Thyroid gland (tissue), 4 donors: Measurements from ENCODE around the gene KRT75. TPM values are rescaled to one million over a fixed set of nuclear protein-coding genes. Genes with fewer than 3 reads are reported as not detected.

Experiments used
- DNase-seq, 2 donors: peaks; one replicate each; pipeline ENCODE4 v3.0.0-alpha.2; 2019
- H3K27ac ChIP-seq, 3 donors: fragments of 200-600 bp; sonication (generic); 1 replicate in 2 of 3; 2 replicates in 1 of 3; pipeline ENCODE4 v1.5.1; 2016 to 2019; ENCODE audit warnings: mild to moderate bottlenecking in 1 of 3, moderate library complexity in 1 of 3
- H3K27me3 ChIP-seq: fragments of 200-600 bp; sonication (generic); one replicate; pipeline ENCODE4 v1.5.1; 2019
- H3K36me3 ChIP-seq, 2 donors: fragments of 200-600 bp; sonication (generic); one replicate each; pipeline ENCODE4 v1.5.1; 2016 to 2019
- H3K4me1 ChIP-seq, 2 donors: fragments of 200-600 bp; sonication (generic); one replicate each; pipeline ENCODE4 v1.5.1; 2017 to 2019
- H3K4me3 ChIP-seq, 3 donors: fragments of 200-600 bp; sonication (generic); replicated peaks in 1 of 3; 1 replicate in 2 of 3; 2 replicates in 1 of 3; pipeline ENCODE4 v1.5.1; 2016; ENCODE audit warnings: mild to moderate bottlenecking in 1 of 3
- H3K9me3 ChIP-seq: fragments of 200-600 bp; sonication (generic); one replicate; pipeline ENCODE4 v1.5.1; 2017
- CTCF ChIP-seq, 6 experiments: fragments of 200-600 bp in 3 of 6; fragments of 450-650 bp in 3 of 6; sonication (generic) in 3 of 6; IDR thresholded peaks; one replicate each; pipeline ENCODE4 v1.5.1; 2016 to 2019; ENCODE audit warnings: antibody characterized with exemption in 6 of 6, mild to moderate bottlenecking in 2 of 6, inconsistent platforms in 1 of 6, moderate library complexity in 1 of 6
- POLR2A ChIP-seq, 2 donors: fragments of 450-650 bp; IDR thresholded peaks; one replicate each; pipeline ENCODE4 v1.6.1; 2017; ENCODE audit warnings: antibody characterized with exemption in 2 of 2, mild to moderate bottlenecking in 2 of 2, moderate library complexity in 1 of 2
- WGBS, 2 donors: methylation state at CpG; one replicate each; pipeline ENCODE4 v1.1.5; 2017; 5-methylcytosine and 5-hydroxymethylcytosine counted together
- intact Hi-C: fragments of 100-400 bp; cut with DNase I; formaldehyde crosslinking; loops from one replicate; pipeline ENCODE4 v1.15.1; 2023
- total RNA-seq, 4 donors: library from RNA; depleted of rRNA; stranded (reverse); fragments of >200 nt; gene quantifications; one replicate each; pipeline ENCODE4 v1.2.3, GENCODE V29; 2016

Gene KRT75
- total RNA-seq, 4 donors from 2014 or later, result not detected

GRCh38 chr12:52437508-52437907 is 3.3 kb upstream of the KRT75 start:
- Histone ChIP-seq H3K27me3 (no peaks in the 10 kb centered on the region), H3K27ac (no peak overlapping the region), H3K36me3 (no peaks in the 10 kb centered on the region), H3K9me3 (no peaks in the 10 kb centered on the region), H3K4me3 (no peak overlapping the region), H3K4me1 (no peaks in the 10 kb centered on the region)
- DNase-seq, result no peak
- no peak for TF ChIP-seq CTCF (IDR thresholded peaks at IDR 0.05)
- no peak for TF ChIP-seq POLR2A (IDR thresholded peaks at IDR 0.05)
- WGBS, 2 donors, result 78 to 80% methylated on average over 7 to 9 of the region's 9 CpGs
- intact Hi-C loops, result no loop called here

- TF ChIP-seq CTCF (IDR thresholded peaks at IDR 0.05) (no peak), POLR2A (IDR thresholded peaks at IDR 0.05) (no peak)
- Histone ChIP-seq H3K27ac (no peak overlapping the region), H3K27me3 (no peaks in the 10 kb centered on the region), H3K36me3 (no peaks in the 10 kb centered on the region), H3K4me3 (no peak overlapping the region), H3K4me1 (no peaks in the 10 kb centered on the region), H3K9me3 (no peaks in the 10 kb centered on the region)
- WGBS, 2 donors, result 67 to 72% methylated on average over 9 of the region's 9 CpGs
- intact Hi-C loops, result no loop called here
- DNase-seq, result no peak
These were observed 2.8 kb upstream of the KRT75 start for GRCh38 chr12:52436828-52437474.

GRCh38 chr12:52436000-52436827 is 2.0 kb upstream of the KRT75 start:
- no peak for DNase-seq
- Histone ChIP-seq H3K4me3 (no peak overlapping the region), H3K36me3 (no peaks in the 10 kb centered on the region), H3K27ac (no peak overlapping the region), H3K9me3 (no peaks in the 10 kb centered on the region), H3K27me3 (no peaks in the 10 kb centered on the region), H3K4me1 (no peaks in the 10 kb centered on the region)
- intact Hi-C loops, result no loop called here
- 77 to 78% methylated on average over 8 to 9 of the region's 9 CpGs for WGBS, 2 donors
- TF ChIP-seq CTCF (IDR thresholded peaks at IDR 0.05) (no peak), POLR2A (IDR thresholded peaks at IDR 0.05) (no peak)

GRCh38 chr12:52435659-52435999 is 1.5 kb upstream of the KRT75 start:
- Histone ChIP-seq H3K27ac (no peak overlapping the region), H3K27me3 (no peaks in the 10 kb centered on the region), H3K4me3 (no peak overlapping the region), H3K4me1 (no peaks in the 10 kb centered on the region), H3K9me3 (no peaks in the 10 kb centered on the region), H3K36me3 (no peaks in the 10 kb centered on the region)
- DNase-seq, result no peak
- intact Hi-C loops, result no loop called here
- WGBS, 2 donors, result 86 to 96% methylated on average over 6 of the region's 6 CpGs
- no peak for TF ChIP-seq POLR2A (IDR thresholded peaks at IDR 0.05)
- TF ChIP-seq CTCF (IDR thresholded peaks at IDR 0.05), result no peak
